ENCODE results near the gene RNF113A.
"Not testable (repeated sequence)": the region's sequence is repeated elsewhere in the genome, so short reads cannot be mapped to it uniquely, and the experiment has no call there.

Gene RNF113A

GRCh38 chrX:119828446-119828845 is 43.1 kb downstream of the RNF113A start:
- DNase-seq, result no peak

- no peak for DNase-seq
These were observed 45.1 kb downstream of the RNF113A start for GRCh38 chrX:119826399-119826959.

DNA sequence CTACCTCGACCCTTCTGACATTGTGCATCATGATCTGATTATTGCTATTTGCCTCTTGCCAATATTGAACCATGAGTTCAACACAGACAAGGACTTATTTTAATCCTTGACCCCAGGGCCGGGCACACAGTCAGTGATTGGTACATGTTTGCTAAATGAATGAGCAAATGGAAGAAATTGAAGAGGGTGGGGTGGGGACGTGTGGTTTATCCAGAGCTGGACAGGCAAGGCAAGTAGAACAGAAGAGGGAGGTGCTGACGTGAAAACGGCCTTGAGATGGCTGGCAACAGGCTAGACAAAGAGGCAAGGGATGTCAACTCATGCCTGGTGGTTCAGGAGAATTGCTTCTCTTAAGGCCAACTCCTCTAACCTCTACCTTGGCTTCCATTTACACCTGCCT is 47.3 kb downstream of the RNF113A start:
- not testable (repeated sequence) for DNase-seq

DNA sequence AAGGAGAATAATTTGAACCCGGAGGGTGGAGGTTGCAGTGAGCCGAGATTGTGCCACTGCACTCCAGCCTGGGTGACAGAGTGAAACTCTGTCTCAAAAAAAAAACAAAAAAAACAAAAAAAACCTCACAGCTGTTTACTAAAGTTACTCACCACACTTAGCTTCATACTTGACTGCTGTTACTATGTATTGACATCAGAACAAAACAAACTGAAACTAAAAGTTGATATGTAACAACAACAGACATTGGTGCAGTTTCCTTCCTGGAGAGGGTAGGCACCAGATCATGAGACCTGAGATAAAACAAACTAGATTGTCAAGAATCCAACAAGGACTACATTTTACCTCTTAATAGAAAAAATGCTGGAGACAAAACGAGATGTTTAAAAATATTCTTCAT is 49.8 kb downstream of the RNF113A start:
- DNase-seq, result not testable (repeated sequence)

All from activated naive CD4-positive, alpha-beta T cell treated with anti-CD3 and anti-CD28 coated beads, Interleukin-2, amount 50 U/mL, for 16 hours (primary cell).